ENCODE data around the gene MYRFL. TPM values are rescaled to one million over a fixed set of nuclear protein-coding genes. Genes with fewer than 3 reads are reported as not detected.

MYRFL gene
- total RNA-seq, 1 experiment from 2014 or later, result 0.16 TPM

- H3K27me3 Mint-ChIP-seq (ENCODE audit: insufficient read depth, unreplicated experiment), result peaks cover 5% of the 10 kb centered on the region
- Histone ChIP-seq H3K9me3 (no peaks in the 10 kb centered on the region; the same call in 1 of the 2 replicates), H3K36me3 (ENCODE audit: control insufficient read depth, insufficient read depth, low read length) (no peaks in the 10 kb centered on the region), H3K4me3 (ENCODE audit: low read depth, low read length) (no peak overlapping the region), H3K4me1 (no peaks in the 10 kb centered on the region), H3K27me3 (replicated peaks; ENCODE audit: control insufficient read depth, insufficient read depth, low read length) (no peaks in the 10 kb centered on the region)
- no peaks in the 10 kb centered on the region for H3K4me1 Mint-ChIP-seq (ENCODE audit: low read depth, unreplicated experiment)
- ChIA-PET CTCF (no interaction called here), POLR2A (no interaction called here)
- H3K36me3 Mint-ChIP-seq (ENCODE audit: insufficient read depth, unreplicated experiment), result no peaks in the 10 kb centered on the region
- peaks cover 10% of the 10 kb centered on the region for H3K9me3 Mint-ChIP-seq (ENCODE audit: unreplicated experiment)
- TF ChIP-seq CTCF (IDR thresholded peaks at IDR 0.05; ENCODE audit: insufficient read depth in 1 of 2, low read depth in 1 of 2, low read length in 1 of 2, severe bottlenecking in 1 of 2, unreplicated experiment in 1 of 2), result no peak
- BruUV-seq (replicated peaks), result no TSS peak
- H3K27ac Mint-ChIP-seq (ENCODE audit: unreplicated experiment), result no peak overlapping the region
- H3K4me3 Mint-ChIP-seq (ENCODE audit: unreplicated experiment), result no peak overlapping the region
- intact Hi-C loops (cut with micrococcal nuclease; ENCODE audit: unreplicated experiment), result no loop called here
- no peak for DNase-seq
These were observed 94.5 kb downstream of the MYRFL start for GRCh38 chr12:69919495-69919894.

GRCh38 chr12:69921831-69922230 lies 96.8 kb downstream of the MYRFL start:
- Mint-ChIP-seq H3K27me3 (ENCODE audit: insufficient read depth, unreplicated experiment) (peaks cover 8% of the 10 kb centered on the region), H3K4me1 (ENCODE audit: low read depth, unreplicated experiment) (peaks cover 6% of the 10 kb centered on the region), H3K27ac (ENCODE audit: unreplicated experiment) (no peak overlapping the region), H3K9me3 (ENCODE audit: unreplicated experiment) (peaks cover 10% of the 10 kb centered on the region), H3K36me3 (ENCODE audit: insufficient read depth, unreplicated experiment) (no peaks in the 10 kb centered on the region), H3K4me3 (ENCODE audit: unreplicated experiment) (no peak overlapping the region)
- no peaks in the 10 kb centered on the region for H3K4me1 ChIP-seq
- intact Hi-C loops (cut with micrococcal nuclease; ENCODE audit: unreplicated experiment), result no loop called here
- no peaks in the 10 kb centered on the region for H3K27me3 ChIP-seq (replicated peaks; ENCODE audit: control insufficient read depth, insufficient read depth, low read length)
- TF ChIP-seq CTCF (IDR thresholded peaks at IDR 0.05; ENCODE audit: insufficient read depth in 1 of 2, low read depth in 1 of 2, low read length in 1 of 2, severe bottlenecking in 1 of 2, unreplicated experiment in 1 of 2), result no peak
- ChIA-PET POLR2A (no interaction called here), CTCF (interaction anchor here (1.3 kb wide), 1 partner anchor 21 kb away, joined by 3 read pairs; no protein-coding TSS in a partner anchor)
- no peaks in the 10 kb centered on the region; the same call in 1 of the 2 replicates for H3K9me3 ChIP-seq
- no peaks in the 10 kb centered on the region for H3K36me3 ChIP-seq (ENCODE audit: control insufficient read depth, insufficient read depth, low read length)
- no peak overlapping the region for H3K4me3 ChIP-seq (ENCODE audit: low read depth, low read length)
- DNase-seq, result no peak
- BruUV-seq (replicated peaks), result no TSS peak

GRCh38 chr12:69922999-69923398 lies 98.0 kb downstream of the MYRFL start:
- Histone ChIP-seq H3K4me3 (ENCODE audit: low read depth, low read length) (no peak overlapping the region), H3K4me1 (no peaks in the 10 kb centered on the region), H3K27me3 (replicated peaks; ENCODE audit: control insufficient read depth, insufficient read depth, low read length) (no peaks in the 10 kb centered on the region), H3K9me3 (no peaks in the 10 kb centered on the region; the same call in 1 of the 2 replicates), H3K36me3 (ENCODE audit: control insufficient read depth, insufficient read depth, low read length) (no peaks in the 10 kb centered on the region)
- ChIA-PET CTCF (no interaction called here), POLR2A (no interaction called here)
- Mint-ChIP-seq H3K27ac (ENCODE audit: unreplicated experiment) (no peak overlapping the region), H3K9me3 (ENCODE audit: unreplicated experiment) (peaks cover 7% of the 10 kb centered on the region), H3K27me3 (ENCODE audit: insufficient read depth, unreplicated experiment) (peaks cover 8% of the 10 kb centered on the region), H3K36me3 (ENCODE audit: insufficient read depth, unreplicated experiment) (no peaks in the 10 kb centered on the region), H3K4me3 (ENCODE audit: unreplicated experiment) (no peak overlapping the region), H3K4me1 (ENCODE audit: low read depth, unreplicated experiment) (peaks cover 6% of the 10 kb centered on the region)
- intact Hi-C loops (cut with micrococcal nuclease; ENCODE audit: unreplicated experiment), result no loop called here
- no peak for TF ChIP-seq CTCF (IDR thresholded peaks at IDR 0.05; ENCODE audit: insufficient read depth in 1 of 2, low read depth in 1 of 2, low read length in 1 of 2, severe bottlenecking in 1 of 2, unreplicated experiment in 1 of 2)
- DNase-seq, result no peak
- no TSS peak for BruUV-seq (replicated peaks)

Measured in Caco-2 (cell line).